GM18868 (cell line): ENCODE results near the gene IL15.
"Not testable (repeated sequence)": the region's sequence is repeated elsewhere in the genome, so short reads cannot be mapped to it uniquely, and the experiment has no call there.

ENCODE experiments used
- ATAC-seq: cut with Tn5 transposase; IDR thresholded peaks from one replicate; pipeline ENCODE4 v1.9.1; 2021; ENCODE audit warnings: mild to moderate bottlenecking, moderate library complexity; ENCODE audit not compliant: unreplicated experiment

The IL15 gene

GRCh38 chr4:141645611-141646340, 9.4 kb downstream of the IL15 start:
- peak; percentile 49 for ATAC-seq

GRCh38 chr4:141646969-141647368, 10.6 kb downstream of the IL15 start:
- ATAC-seq: no peak

GRCh38 chr4:141647966-141648365, 11.6 kb downstream of the IL15 start:
- no peak for ATAC-seq

- ATAC-seq: no peak
Measured at GRCh38 chr4:141652161-141652778, 15.9 kb downstream of the IL15 start.

- peak; percentile 28 for ATAC-seq
Measured at GRCh38 chr4:141654098-141654497, 17.7 kb downstream of the IL15 start.

- no peak for ATAC-seq
Measured at GRCh38 chr4:141656031-141656430, 19.6 kb downstream of the IL15 start.

- ATAC-seq: no peak
Measured at GRCh38 chr4:141657550-141658250, 21.3 kb downstream of the IL15 start.

- peak; percentile 48 for ATAC-seq
Measured at GRCh38 chr4:141658309-141658708, 21.9 kb downstream of the IL15 start.

GRCh38 chr4:141659539-141659938, 23.2 kb downstream of the IL15 start:
- ATAC-seq: peak; percentile 37

- no peak for ATAC-seq
Measured at GRCh38 chr4:141660880-141661279, 24.5 kb downstream of the IL15 start.

- ATAC-seq: no peak
Measured at GRCh38 chr4:141668200-141668910, 32.0 kb downstream of the IL15 start.

GRCh38 chr4:141669501-141669900, 33.1 kb downstream of the IL15 start:
- ATAC-seq: no peak

GRCh38 chr4:141675384-141675783, 39.0 kb downstream of the IL15 start:
- no peak for ATAC-seq

- ATAC-seq: no peak
Measured at GRCh38 chr4:141676087-141676670, 39.8 kb downstream of the IL15 start.

- ATAC-seq: no peak
Measured at GRCh38 chr4:141680060-141680459, 43.7 kb downstream of the IL15 start.

- ATAC-seq: no peak
Measured at GRCh38 chr4:141684785-141685184, 48.4 kb downstream of the IL15 start.

- no peak for ATAC-seq
Measured at GRCh38 chr4:141686146-141686775, 49.9 kb downstream of the IL15 start.

- ATAC-seq: no peak
Measured at GRCh38 chr4:141686879-141687278, 50.5 kb downstream of the IL15 start.

GRCh38 chr4:141689726-141690296, 53.4 kb downstream of the IL15 start:
- not testable (repeated sequence) for ATAC-seq

- ATAC-seq: not testable (repeated sequence)
Measured at GRCh38 chr4:141691247-141691646, 54.9 kb downstream of the IL15 start.
